Kidney (tissue), 14 donors: ENCODE data around the gene TAF3. TPM values are rescaled to one million over a fixed set of nuclear protein-coding genes. Genes with fewer than 3 reads are reported as not detected.

ENCODE experiments used
- DNase-seq, 5 donors: peaks; one replicate each; pipeline ENCODE4 v3.0.0-alpha.2; 2013 to 2020
- FAIRE-seq: peaks from 2 replicates; lab custom pipeline; 2012; peaks lifted over from hg19 to GRCh38; lab: Jason Lieb, UNC
- H3K27ac ChIP-seq, 2 donors: one replicate each; pipeline ENCODE4 v1.7.0; 2013; ENCODE audit warnings: low read depth in 2 of 2, low read length in 2 of 2, inconsistent platforms in 1 of 2
- H3K27me3 ChIP-seq: one replicate; pipeline ENCODE4 v1.7.1; 2013; ENCODE audit warnings: low read length, inconsistent platforms; ENCODE audit not compliant: control insufficient read depth, insufficient read depth
- H3K36me3 ChIP-seq, 3 donors: one replicate each; pipeline versions ENCODE4 v1.7.0 to v1.7.1; 2013; ENCODE audit warnings: low read length in 3 of 3, control low read depth in 1 of 3, inconsistent platforms in 1 of 3; ENCODE audit not compliant: insufficient read depth in 3 of 3, control insufficient read depth in 2 of 3
- H3K4me1 ChIP-seq, 3 donors: one replicate each; pipeline versions ENCODE4 v1.7.0 to v1.7.1; 2013; ENCODE audit warnings: low read length in 3 of 3, inconsistent platforms in 1 of 3, low read depth in 1 of 3; ENCODE audit not compliant: control insufficient read depth in 2 of 3, insufficient read depth in 2 of 3
- H3K4me3 ChIP-seq, 3 donors: one replicate each; pipeline versions ENCODE4 v1.7.0 to v1.8.1; 2013; ENCODE audit warnings: low read length in 3 of 3, control low read depth in 1 of 3, inconsistent platforms in 1 of 3
- H3K9ac ChIP-seq, 3 donors: one replicate each; pipeline versions ENCODE4 v1.7.0 to v1.7.1; 2013; ENCODE audit warnings: low read length in 3 of 3, control low read depth in 1 of 3, inconsistent platforms in 1 of 3
- H3K9me3 ChIP-seq, 3 donors: one replicate each; pipeline versions ENCODE4 v1.7.0 to v1.7.1; 2013; ENCODE audit warnings: low read length in 3 of 3, control low read depth in 1 of 3, inconsistent platforms in 1 of 3; ENCODE audit not compliant: control insufficient read depth in 2 of 3, insufficient read depth in 1 of 3
- intact Hi-C: fragments of 100-400 bp; cut with DNase I; formaldehyde crosslinking; loops from one replicate; pipeline ENCODE4 v1.11.1; 2022
- polyA plus RNA-seq: library from polyadenylated mRNA; stranded (reverse); fragments of 350-450 nt; fragmentation: Illumina TruSeq; extraction: RNeasy Lipid Tissue Mini Kit (QIAGEN cat#74804); gene quantifications from one replicate; pipeline ENCODE4 v1.2.3, GENCODE V29; 2014; ENCODE audit warnings: low read depth, low replicate concordance; ENCODE audit not compliant: insufficient read depth
- total RNA-seq: library from RNA; stranded (reverse); fragmentation: NEBNext Ultra II Directional; extraction: Animal tissue kit (Norgen Biotek cat#: 25700); gene quantifications from one replicate; pipeline ENCODE4 v1.2.1, GENCODE V29; 2021
- TF ChIP-seq, protein P1 (sequence below): IDR thresholded peaks from 3 replicates; pipeline ENCODE4 v1.5.1; 2012; ENCODE audit warnings: mild to moderate bottlenecking, moderate library complexity, borderline replicate concordance; ENCODE audit not compliant: insufficient read depth; ENCODE audit errors: extremely low read depth
- donor health status: control.
- donor health status: control.
- donor health status: control.
- donor health status: control.
- donor health status: control.
- donor health status: DM: yes; HTN: yes; CAD: no.
- donor health status: Normal renal cell carcinoma (clear cell type).

TAF3 gene
- total and polyA plus RNA-seq, 2 donors from 2014 or later, result 4.0 to 8.7 TPM

DNA sequence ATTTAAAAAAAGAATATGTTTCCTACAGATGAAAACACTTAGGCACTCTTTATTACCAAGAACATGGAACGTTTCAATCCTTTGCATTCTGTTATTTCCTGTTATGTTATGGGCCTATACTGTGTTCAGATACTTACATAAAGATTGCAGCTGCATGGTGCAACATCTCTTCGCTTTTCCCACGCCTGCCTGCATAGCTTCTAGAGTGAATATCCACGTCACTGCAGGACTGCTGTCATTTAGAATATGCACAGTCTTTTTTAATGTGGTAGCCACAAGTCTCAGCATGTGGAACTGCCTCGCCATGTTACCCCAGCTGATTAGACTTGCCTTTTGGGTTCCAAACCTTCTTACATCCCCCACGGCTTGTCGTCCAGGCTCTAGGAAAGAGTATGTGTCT is 166.6 kb downstream of the TAF3 start:
- Histone ChIP-seq H3K4me1 (no peaks in the 10 kb centered on the region), H3K4me3 (no peak overlapping the region), H3K9ac (no peak overlapping the region), H3K9me3 (no peaks in the 10 kb centered on the region), H3K27me3 (no peaks in the 10 kb centered on the region), H3K27ac (no peak overlapping the region), H3K36me3 (no peaks in the 10 kb centered on the region)
- TF ChIP-seq, protein P1, sequence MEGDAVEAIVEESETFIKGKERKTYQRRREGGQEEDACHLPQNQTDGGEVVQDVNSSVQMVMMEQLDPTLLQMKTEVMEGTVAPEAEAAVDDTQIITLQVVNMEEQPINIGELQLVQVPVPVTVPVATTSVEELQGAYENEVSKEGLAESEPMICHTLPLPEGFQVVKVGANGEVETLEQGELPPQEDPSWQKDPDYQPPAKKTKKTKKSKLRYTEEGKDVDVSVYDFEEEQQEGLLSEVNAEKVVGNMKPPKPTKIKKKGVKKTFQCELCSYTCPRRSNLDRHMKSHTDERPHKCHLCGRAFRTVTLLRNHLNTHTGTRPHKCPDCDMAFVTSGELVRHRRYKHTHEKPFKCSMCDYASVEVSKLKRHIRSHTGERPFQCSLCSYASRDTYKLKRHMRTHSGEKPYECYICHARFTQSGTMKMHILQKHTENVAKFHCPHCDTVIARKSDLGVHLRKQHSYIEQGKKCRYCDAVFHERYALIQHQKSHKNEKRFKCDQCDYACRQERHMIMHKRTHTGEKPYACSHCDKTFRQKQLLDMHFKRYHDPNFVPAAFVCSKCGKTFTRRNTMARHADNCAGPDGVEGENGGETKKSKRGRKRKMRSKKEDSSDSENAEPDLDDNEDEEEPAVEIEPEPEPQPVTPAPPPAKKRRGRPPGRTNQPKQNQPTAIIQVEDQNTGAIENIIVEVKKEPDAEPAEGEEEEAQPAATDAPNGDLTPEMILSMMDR, result no peak
- intact Hi-C loops, result no loop called here
- no peak for DNase-seq
- FAIRE-seq, result no peak

DNA sequence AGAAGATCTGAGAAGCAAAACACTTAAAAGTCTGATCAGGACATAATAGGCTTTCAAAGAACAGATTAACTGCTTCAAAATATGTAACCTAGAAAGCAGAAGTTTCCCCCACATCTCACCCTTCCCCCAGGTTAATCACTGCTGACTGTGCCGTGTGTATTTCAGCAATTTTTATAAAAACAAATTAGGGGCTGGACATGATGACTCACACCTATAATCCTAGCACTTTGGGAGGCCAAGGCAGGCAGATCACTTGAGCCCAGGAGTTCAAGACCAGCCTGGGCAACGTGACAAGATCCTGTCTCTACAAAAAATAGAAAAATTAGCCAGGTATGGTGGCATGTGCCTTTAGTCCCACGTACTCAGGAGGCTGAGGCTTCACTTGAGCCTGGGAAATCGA is 168.5 kb downstream of the TAF3 start:
- Histone ChIP-seq H3K4me1 (no peaks in the 10 kb centered on the region), H3K27ac (no peak overlapping the region), H3K4me3 (no peak overlapping the region), H3K9ac (no peak overlapping the region), H3K9me3 (no peaks in the 10 kb centered on the region), H3K36me3 (no peaks in the 10 kb centered on the region), H3K27me3 (no peaks in the 10 kb centered on the region)
- no peak for FAIRE-seq
- TF ChIP-seq, protein P1, result no peak
- intact Hi-C loops, result no loop called here
- DNase-seq, result no peak

DNA sequence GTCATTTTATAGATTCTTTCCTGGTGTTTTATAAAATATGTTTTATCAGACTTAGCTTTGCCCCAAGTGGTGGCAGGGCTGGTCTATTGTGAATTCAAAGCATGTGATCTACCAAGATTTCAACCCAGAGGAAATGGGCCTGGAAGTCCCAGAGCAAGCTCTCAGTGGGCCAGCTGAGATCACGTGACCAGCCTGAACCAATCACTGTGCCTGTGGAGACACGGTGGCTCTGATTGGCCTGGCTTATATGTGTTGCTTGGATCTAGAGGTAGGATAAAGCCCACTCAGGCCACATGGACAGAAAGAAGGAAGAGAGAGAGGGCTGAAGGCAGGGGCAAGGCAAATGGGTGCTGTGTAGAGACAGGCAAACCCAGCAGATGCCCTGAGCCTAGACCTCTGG is 170.7 kb downstream of the TAF3 start:
- no peaks in the 10 kb centered on the region for H3K27me3 ChIP-seq
- H3K36me3 ChIP-seq, result no peaks in the 10 kb centered on the region
- H3K9ac ChIP-seq, result no peak overlapping the region
- no peak for DNase-seq
- no peak overlapping the region for H3K27ac ChIP-seq
- FAIRE-seq, result no peak
- TF ChIP-seq, protein P1, result no peak
- H3K4me1 ChIP-seq, result no peaks in the 10 kb centered on the region
- intact Hi-C loops, result no loop called here
- H3K4me3 ChIP-seq, result no peak overlapping the region
- H3K9me3 ChIP-seq, result no peaks in the 10 kb centered on the region

DNA sequence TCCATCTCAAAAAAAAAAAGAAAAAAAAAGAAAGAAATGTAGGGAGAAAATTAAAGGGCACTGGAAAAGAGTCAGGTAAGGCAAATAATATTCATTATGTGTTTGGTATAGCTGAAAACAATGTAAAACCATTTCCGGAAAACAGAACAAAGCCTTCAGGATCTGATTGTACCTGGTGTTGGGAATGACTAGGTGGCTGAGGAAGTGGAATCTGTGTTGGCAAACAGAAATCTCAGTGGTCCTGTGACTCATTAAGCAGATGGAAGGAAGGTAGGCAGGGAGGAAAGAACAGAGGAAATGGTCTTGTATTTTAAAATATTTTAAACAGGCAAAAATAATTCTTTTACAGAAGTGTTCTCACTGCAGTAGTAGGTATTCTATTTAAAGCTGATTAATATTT is 180.5 kb downstream of the TAF3 start:
- Histone ChIP-seq H3K4me1 (no peaks in the 10 kb centered on the region), H3K27me3 (no peaks in the 10 kb centered on the region), H3K36me3 (no peaks in the 10 kb centered on the region), H3K9ac (no peak overlapping the region), H3K9me3 (peaks cover 0 to 3% (median 0%) of the 10 kb centered on the region in 3 donors), H3K27ac (no peak overlapping the region), H3K4me3 (no peak overlapping the region)
- DNase-seq, result no peak
- TF ChIP-seq, protein P1, result no peak
- intact Hi-C loops, result no loop called here
- no peak for FAIRE-seq
